HFFc6 (cell line): ENCODE data around the gene FAM32A. TPM values are rescaled to one million over a fixed set of nuclear protein-coding genes. Genes with fewer than 3 reads are reported as not detected.

Source experiments
- DNase-seq: peaks from one replicate; pipeline ENCODE4 v3.0.0-alpha.2; 2018
- H3K27ac Mint-ChIP-seq: 2 replicates; pipeline ENCODE4 v1.8.0; 2020; ENCODE audit warnings: mild to moderate bottlenecking, mixed read lengths
- H3K27me3 Mint-ChIP-seq: 2 replicates; pipeline ENCODE4 v1.8.0; 2021; ENCODE audit warnings: mild to moderate bottlenecking, moderate library complexity, mixed read lengths; ENCODE audit not compliant: insufficient read depth
- H3K36me3 Mint-ChIP-seq: 2 replicates; pipeline ENCODE4 v1.8.0; 2021; ENCODE audit warnings: low read depth, mixed read lengths
- H3K4me1 Mint-ChIP-seq: 2 replicates; pipeline ENCODE4 v1.8.0; 2020; ENCODE audit warnings: low read depth, mixed read lengths
- H3K4me3 Mint-ChIP-seq: 2 replicates; pipeline ENCODE4 v1.8.0; 2020; ENCODE audit warnings: mild to moderate bottlenecking, moderate library complexity, mixed read lengths
- H3K9me3 Mint-ChIP-seq: 2 replicates; pipeline ENCODE4 v1.8.0; 2020; ENCODE audit warnings: mild to moderate bottlenecking, mixed read lengths
- total RNA-seq, 6 experiments: library from RNA; stranded (reverse); fragmentation: NEBNext Ultra II Directional; extraction: Animal tissue kit (Norgen Biotek cat#: 25700); gene quantifications; 2 replicates in 1 of 6; 3 replicates in 5 of 6; pipeline ENCODE4 v1.2.3, GENCODE V29; 2021
- TF ChIP-seq, protein P1 (sequence below): fragments of 200-600 bp; sonication (generic); IDR thresholded peaks from 2 replicates; pipeline ENCODE4 v1.5.0; 2021; ENCODE audit warnings: antibody characterized with exemption, mild to moderate bottlenecking

FAM32A gene
- total RNA-seq, 6 experiments from 2014 or later: 77.0 to 81.3 (median 79.6) TPM

GRCh38 chr19:16222806-16223205 lies 37.6 kb downstream of the FAM32A start:
- H3K9me3 Mint-ChIP-seq: peaks cover 42% of the 10 kb centered on the region
- no peak overlapping the region for H3K4me3 Mint-ChIP-seq
- peaks cover 3% of the 10 kb centered on the region for H3K27me3 Mint-ChIP-seq
- TF ChIP-seq, protein P1, sequence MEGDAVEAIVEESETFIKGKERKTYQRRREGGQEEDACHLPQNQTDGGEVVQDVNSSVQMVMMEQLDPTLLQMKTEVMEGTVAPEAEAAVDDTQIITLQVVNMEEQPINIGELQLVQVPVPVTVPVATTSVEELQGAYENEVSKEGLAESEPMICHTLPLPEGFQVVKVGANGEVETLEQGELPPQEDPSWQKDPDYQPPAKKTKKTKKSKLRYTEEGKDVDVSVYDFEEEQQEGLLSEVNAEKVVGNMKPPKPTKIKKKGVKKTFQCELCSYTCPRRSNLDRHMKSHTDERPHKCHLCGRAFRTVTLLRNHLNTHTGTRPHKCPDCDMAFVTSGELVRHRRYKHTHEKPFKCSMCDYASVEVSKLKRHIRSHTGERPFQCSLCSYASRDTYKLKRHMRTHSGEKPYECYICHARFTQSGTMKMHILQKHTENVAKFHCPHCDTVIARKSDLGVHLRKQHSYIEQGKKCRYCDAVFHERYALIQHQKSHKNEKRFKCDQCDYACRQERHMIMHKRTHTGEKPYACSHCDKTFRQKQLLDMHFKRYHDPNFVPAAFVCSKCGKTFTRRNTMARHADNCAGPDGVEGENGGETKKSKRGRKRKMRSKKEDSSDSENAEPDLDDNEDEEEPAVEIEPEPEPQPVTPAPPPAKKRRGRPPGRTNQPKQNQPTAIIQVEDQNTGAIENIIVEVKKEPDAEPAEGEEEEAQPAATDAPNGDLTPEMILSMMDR: no peak
- H3K27ac Mint-ChIP-seq: no peak overlapping the region
- H3K36me3 Mint-ChIP-seq: peaks cover 52% of the 10 kb centered on the region
- no peaks in the 10 kb centered on the region for H3K4me1 Mint-ChIP-seq
- DNase-seq: no peak

DNA sequence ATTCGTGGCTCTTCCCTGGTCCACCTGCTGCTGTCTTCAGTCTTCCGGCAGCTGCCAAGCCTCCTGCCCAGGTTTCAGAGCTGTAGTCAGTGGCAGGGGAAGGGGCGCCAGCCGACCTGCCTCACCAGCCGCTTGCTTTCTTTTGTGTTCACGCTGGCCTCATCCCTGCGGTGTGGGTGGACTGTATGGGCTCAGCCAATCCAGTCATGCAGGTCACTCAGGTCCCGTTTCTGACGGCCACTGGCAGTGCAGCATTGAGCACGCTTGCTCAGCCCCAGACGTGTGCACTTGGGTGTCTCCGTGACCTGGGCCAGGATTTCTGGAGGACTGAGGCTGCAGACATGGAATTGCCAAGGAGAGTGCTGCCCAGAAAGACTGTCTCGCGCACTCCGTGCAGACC lies 38.5 kb downstream of the FAM32A start:
- no peak overlapping the region for H3K4me3 Mint-ChIP-seq
- no peak overlapping the region for H3K27ac Mint-ChIP-seq
- TF ChIP-seq, protein P1: no peak
- DNase-seq: no peak
- no peaks in the 10 kb centered on the region for H3K4me1 Mint-ChIP-seq
- H3K9me3 Mint-ChIP-seq: peaks cover 40% of the 10 kb centered on the region
- H3K27me3 Mint-ChIP-seq: peaks cover 3% of the 10 kb centered on the region
- H3K36me3 Mint-ChIP-seq: peaks cover 43% of the 10 kb centered on the region

DNA sequence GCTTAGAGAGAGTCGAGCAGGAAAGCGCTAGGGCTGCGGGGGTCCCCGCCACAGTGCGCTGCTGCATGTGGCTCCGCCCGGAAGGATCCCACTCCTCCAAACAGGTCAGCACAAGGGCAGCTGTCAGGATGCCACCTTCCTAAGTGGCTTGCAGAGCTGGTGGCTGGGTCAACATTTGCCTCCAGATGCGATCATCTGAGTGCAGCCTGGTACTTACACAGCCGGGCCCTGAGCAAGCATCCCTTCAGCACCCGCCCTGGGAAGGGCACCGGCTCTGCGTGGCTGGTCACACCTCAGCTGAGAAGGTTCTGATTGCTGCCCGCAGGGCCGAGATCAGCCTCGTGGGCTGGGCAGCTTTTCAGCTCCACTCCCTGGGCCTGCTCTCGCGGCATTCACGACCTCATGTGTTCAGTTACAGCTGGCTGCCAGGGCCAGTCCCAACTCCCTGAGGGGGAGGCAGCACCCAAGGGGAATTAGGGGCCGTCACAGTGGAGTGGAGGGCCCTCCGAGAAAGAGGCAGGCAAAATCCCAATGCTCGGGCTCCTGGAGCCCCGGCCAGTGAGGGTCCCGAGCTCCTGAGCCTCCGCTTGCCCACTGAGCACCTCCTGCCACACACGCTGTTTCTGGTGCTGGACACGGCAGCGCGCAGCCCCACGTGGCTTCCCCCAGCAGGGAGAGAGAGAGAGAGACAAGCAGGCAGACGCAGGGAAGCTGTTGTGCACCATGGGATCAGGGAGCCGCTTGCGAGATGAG lies 39.3 kb downstream of the FAM32A start:
- H3K4me3 Mint-ChIP-seq: no peak overlapping the region
- peaks cover 38% of the 10 kb centered on the region for H3K36me3 Mint-ChIP-seq
- peaks cover 34% of the 10 kb centered on the region for H3K9me3 Mint-ChIP-seq
- no peak overlapping the region for H3K27ac Mint-ChIP-seq
- peaks cover 3% of the 10 kb centered on the region for H3K27me3 Mint-ChIP-seq
- TF ChIP-seq, protein P1: no peak
- H3K4me1 Mint-ChIP-seq: no peaks in the 10 kb centered on the region
- DNase-seq: no peak

DNA sequence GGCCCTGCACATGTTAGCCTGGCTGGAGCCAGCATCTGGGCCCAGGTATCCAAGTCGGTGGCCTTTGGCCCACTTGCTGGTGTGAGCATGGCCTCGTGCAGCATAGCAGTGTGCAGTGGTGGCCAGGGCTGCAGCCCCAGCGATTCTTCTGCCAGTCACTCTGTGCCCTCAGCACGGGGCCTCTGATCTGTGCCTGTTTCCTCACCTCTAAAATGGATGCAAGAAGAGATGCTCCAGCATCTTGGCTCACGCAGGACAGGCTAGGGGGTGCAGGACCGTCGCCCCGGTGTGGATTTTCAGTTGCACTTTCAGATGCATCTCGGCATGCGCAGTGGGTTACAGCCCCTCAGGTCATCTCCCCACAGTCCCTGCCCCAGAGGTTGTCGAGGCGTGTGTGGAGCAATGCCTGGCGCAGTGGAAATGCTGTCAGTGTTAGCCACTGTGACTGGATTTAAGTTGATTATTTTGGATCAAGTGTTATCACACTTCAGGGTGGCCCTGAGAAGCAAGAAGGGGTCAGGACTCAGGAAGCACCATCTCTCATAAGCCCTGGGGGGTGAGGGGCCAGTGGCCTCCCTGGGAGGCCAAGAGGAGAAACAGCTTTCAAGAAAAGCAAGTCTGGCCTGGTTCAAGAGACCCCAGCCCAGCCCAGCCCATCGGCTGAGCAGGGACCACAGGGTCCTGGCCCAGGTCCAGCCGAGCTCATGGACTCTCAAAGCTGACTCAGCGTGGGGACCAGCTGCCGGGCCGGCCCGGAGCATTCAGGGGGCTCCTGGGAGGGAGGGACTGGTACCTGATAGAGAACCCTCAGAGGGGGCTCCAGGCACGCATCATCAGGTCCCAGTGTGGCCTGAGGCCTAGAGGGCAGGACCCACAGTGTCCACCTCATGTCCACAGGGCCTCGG lies 40.3 kb downstream of the FAM32A start:
- no peak for DNase-seq
- H3K4me1 Mint-ChIP-seq: no peaks in the 10 kb centered on the region
- H3K27ac Mint-ChIP-seq: no peak overlapping the region
- peaks cover 34% of the 10 kb centered on the region for H3K36me3 Mint-ChIP-seq
- H3K27me3 Mint-ChIP-seq: peaks cover 3% of the 10 kb centered on the region
- TF ChIP-seq, protein P1: no peak
- peaks cover 24% of the 10 kb centered on the region for H3K9me3 Mint-ChIP-seq
- H3K4me3 Mint-ChIP-seq: no peak overlapping the region

DNA sequence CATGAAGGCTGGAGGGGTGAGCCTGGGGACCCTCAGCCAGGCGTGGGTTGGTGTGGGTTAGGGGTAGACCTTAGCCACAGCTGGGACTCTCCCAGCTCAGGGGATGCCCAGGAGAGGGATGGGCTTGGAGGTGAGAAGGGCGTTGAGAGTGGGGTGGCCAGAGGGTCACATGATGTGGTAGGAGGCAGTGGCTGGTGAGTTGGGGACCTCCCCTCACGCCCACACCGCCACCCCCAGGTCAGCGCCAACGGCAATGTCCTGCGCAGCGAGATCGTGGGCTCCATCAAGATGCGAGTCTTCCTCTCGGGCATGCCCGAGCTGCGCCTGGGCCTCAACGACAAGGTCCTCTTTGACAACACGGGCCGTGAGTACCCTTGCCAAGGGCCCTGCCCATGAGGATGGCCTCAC lies 41.0 kb downstream of the FAM32A start:
- Mint-ChIP-seq H3K36me3 (peaks cover 31% of the 10 kb centered on the region), H3K4me1 (no peaks in the 10 kb centered on the region), H3K9me3 (peaks cover 17% of the 10 kb centered on the region), H3K4me3 (no peak overlapping the region), H3K27ac (no peak overlapping the region), H3K27me3 (peaks cover 1% of the 10 kb centered on the region)
- no peak for DNase-seq
- TF ChIP-seq, protein P1: no peak
